Liver (tissue), 9 donors: ENCODE data around the gene STIM1. TPM values are rescaled to one million over a fixed set of nuclear protein-coding genes. Genes with fewer than 3 reads are reported as not detected.

ENCODE experiments used
- DNase-seq: peaks from one replicate; pipeline ENCODE4 v3.0.0-alpha.2; 2017; ENCODE audit warnings: low spot score
- H3K27ac ChIP-seq, 2 donors: one replicate each; pipeline ENCODE4 v1.7.0; 2013; ENCODE audit warnings: inconsistent platforms in 2 of 2, low read length in 2 of 2, control low read depth in 1 of 2, low read depth in 1 of 2, mild to moderate bottlenecking in 1 of 2
- H3K27me3 ChIP-seq, 4 donors: one replicate each; pipeline versions ENCODE4 v1.6.1 to v1.7.0; 2013; ENCODE audit warnings: low read length in 3 of 4, inconsistent platforms in 1 of 4, mild to moderate bottlenecking in 1 of 4, moderate library complexity in 1 of 4; ENCODE audit not compliant: control insufficient read depth in 4 of 4, insufficient read depth in 4 of 4
- H3K36me3 ChIP-seq, 4 donors: one replicate each; pipeline versions ENCODE4 v1.6.1 to v1.7.0; 2013; ENCODE audit warnings: low read length in 3 of 4, mild to moderate bottlenecking in 3 of 4, low read depth in 1 of 4, moderate library complexity in 1 of 4; ENCODE audit not compliant: control insufficient read depth in 4 of 4, insufficient read depth in 3 of 4
- H3K4me1 ChIP-seq, 4 donors: one replicate each; pipeline versions ENCODE4 v1.6.1 to v1.7.0; 2013; ENCODE audit warnings: low read length in 3 of 4, mild to moderate bottlenecking in 3 of 4, moderate library complexity in 1 of 4; ENCODE audit not compliant: control insufficient read depth in 4 of 4, insufficient read depth in 4 of 4
- H3K4me3 ChIP-seq, 3 donors: one replicate each; pipeline versions ENCODE4 v1.6.1 to v1.7.0; 2013; ENCODE audit warnings: low read length in 3 of 3, control low read depth in 1 of 3, low read depth in 1 of 3, mild to moderate bottlenecking in 1 of 3
- H3K9ac ChIP-seq, 2 donors: one replicate each; pipeline ENCODE4 v1.7.0; 2013; ENCODE audit warnings: low read length in 2 of 2, mild to moderate bottlenecking in 2 of 2, moderate library complexity in 2 of 2, control low read depth in 1 of 2, low read depth in 1 of 2
- H3K9me3 ChIP-seq, 4 donors: one replicate each; pipeline versions ENCODE4 v1.6.1 to v1.7.0; 2013; ENCODE audit warnings: low read length in 3 of 4; ENCODE audit not compliant: control insufficient read depth in 4 of 4
- ATF3 ChIP-seq: IDR thresholded peaks from 2 replicates; pipeline ENCODE4 v1.6.1; 2016; ENCODE audit warnings: antibody characterized with exemption
- CTCF ChIP-seq: fragments of 150-350 bp; IDR thresholded peaks from 2 replicates; pipeline ENCODE4 v1.5.1; 2017; ENCODE audit warnings: improper control_type of control experiment, low read depth, low read length; ENCODE audit not compliant: missing input control
- EGR1 ChIP-seq, 2 donors: IDR thresholded peaks; 2 replicates each; pipeline ENCODE4 v1.6.1; 2016 to 2018; ENCODE audit warnings: antibody characterized with exemption in 2 of 2, low read depth in 2 of 2
- FOXA2 ChIP-seq: IDR thresholded peaks from 2 replicates; pipeline ENCODE4 v1.6.1; 2016; ENCODE audit warnings: antibody characterized with exemption
- GABPA ChIP-seq, 2 donors: IDR thresholded peaks in 1 of 2; conservative IDR thresholded peaks in 1 of 2; 2 replicates each; pipeline ENCODE4 v1.6.1; 2016; ENCODE audit warnings: antibody characterized with exemption in 2 of 2, mild to moderate bottlenecking in 1 of 2, moderate library complexity in 1 of 2
- HNF4A ChIP-seq, 2 donors: conservative IDR thresholded peaks; 2 replicates each; pipeline ENCODE4 v1.6.1; 2016; ENCODE audit warnings: antibody characterized with exemption in 2 of 2, mild to moderate bottlenecking in 2 of 2
- HNF4G ChIP-seq: IDR thresholded peaks from 2 replicates; pipeline ENCODE4 v1.6.1; 2016; ENCODE audit warnings: antibody characterized with exemption
- JUND ChIP-seq, 2 donors: IDR thresholded peaks; 2 replicates each; pipeline ENCODE4 v1.6.1; 2016; ENCODE audit warnings: antibody characterized with exemption in 2 of 2
- MAX ChIP-seq: IDR thresholded peaks from 2 replicates; pipeline ENCODE4 v1.6.1; 2016; ENCODE audit warnings: antibody characterized with exemption
- NR2F2 ChIP-seq: IDR thresholded peaks from 2 replicates; pipeline ENCODE4 v1.6.1; 2016; ENCODE audit warnings: antibody characterized with exemption
- REST ChIP-seq: IDR thresholded peaks from 2 replicates; pipeline ENCODE4 v1.6.1; 2016; ENCODE audit warnings: antibody characterized with exemption, mild to moderate bottlenecking
- RXRA ChIP-seq, 2 donors: IDR thresholded peaks; 2 replicates each; pipeline ENCODE4 v1.6.1; 2017 to 2018; ENCODE audit warnings: antibody characterized with exemption in 2 of 2, mild to moderate bottlenecking in 1 of 2
- SP1 ChIP-seq: IDR thresholded peaks from 2 replicates; pipeline ENCODE4 v1.6.1; 2018; ENCODE audit warnings: antibody characterized with exemption, mild to moderate bottlenecking
- TAF1 ChIP-seq: conservative IDR thresholded peaks from 2 replicates; pipeline ENCODE4 v1.6.1; 2016; ENCODE audit warnings: antibody characterized with exemption, mild to moderate bottlenecking
- YY1 ChIP-seq: IDR thresholded peaks from 2 replicates; pipeline ENCODE4 v1.6.1; 2016; ENCODE audit warnings: antibody characterized with exemption, mild to moderate bottlenecking
- ZBTB33 ChIP-seq: IDR thresholded peaks from 2 replicates; pipeline ENCODE4 v1.6.1; 2016; ENCODE audit warnings: antibody characterized with exemption
- WGBS: extraction: QIAGEN DNeasy Blood & Tissue Kit; methylation state at CpG from one replicate; pipeline ENCODE4 v1.1.7; 2013; 5-methylcytosine and 5-hydroxymethylcytosine counted together
- polyA plus RNA-seq, 2 donors: library from polyadenylated mRNA; stranded (reverse) in 1 of 2; unstranded in 1 of 2; fragments of 200-250 nt in 1 of 2; fragments of >200 nt in 1 of 2; fragmentation: Nextera tagmentation in 1 of 2; extraction: Ambion mirVana in 1 of 2; gene quantifications; one replicate each; pipeline versions ENCODE4 v1.2.1 to v1.2.3, GENCODE V29; 2013 to 2015
- total RNA-seq, 2 donors: library from RNA; depleted of rRNA; stranded (reverse); fragments of >200 nt; gene quantifications; one replicate each; pipeline ENCODE4 v1.2.3, GENCODE V29; 2014
- donor health status: healthy.
- donor health status: healthy.
- donor health status: healthy.
- donor health status: healthy.
- donor health status: healthy.

STIM1 gene
- total and polyA plus RNA-seq, 4 donors: 19.7 to 42.9 (median 25.1) TPM

GRCh38 chr11:4063348-4063747 is 207.9 kb downstream of the STIM1 start:
- no peak for DNase-seq
- WGBS: 85% methylated on average over 3 of the region's 3 CpGs
- Histone ChIP-seq H3K9ac (no peak overlapping the region), H3K27me3 (no peaks in the 10 kb centered on the region), H3K4me3 (no peak overlapping the region), H3K9me3 (no peaks in the 10 kb centered on the region), H3K4me1 (peaks cover 0 to 4% (median 0%) of the 10 kb centered on the region in 4 donors), H3K27ac (no peak overlapping the region), H3K36me3 (peaks cover 1 to 16% (median 13%) of the 10 kb centered on the region in 4 donors)
- TF ChIP-seq HNF4A (conservative IDR thresholded peaks at IDR 0.05) (no peak), GABPA (IDR thresholded peaks at IDR 0.05 in 1 of 2, conservative IDR thresholded peaks at IDR 0.05 in 1 of 2) (no peak), MAX (no peak), ZBTB33 (no peak), JUND (IDR thresholded peaks at IDR 0.05) (no peak), RXRA (IDR thresholded peaks at IDR 0.05) (no peak), TAF1 (no peak)

GRCh38 chr11:4064278-4064955 is 209.0 kb downstream of the STIM1 start:
- H3K4me1 ChIP-seq: peaks cover 0 to 6% (median 2%) of the 10 kb centered on the region in 4 donors
- no peak overlapping the region for H3K4me3 ChIP-seq
- TF ChIP-seq ATF3 (no peak), JUND (IDR thresholded peaks at IDR 0.05) (no peak), HNF4A (conservative IDR thresholded peaks at IDR 0.05) (no peak), EGR1 (IDR thresholded peaks at IDR 0.05; ENCODE audit: low read depth in 2 of 2) (no peak), MAX (no peak), NR2F2 (no peak), SP1 (no peak), CTCF (no peak), REST (no peak), RXRA (IDR thresholded peaks at IDR 0.05) (no peak), YY1 (no peak), GABPA (IDR thresholded peaks at IDR 0.05 in 1 of 2, conservative IDR thresholded peaks at IDR 0.05 in 1 of 2) (no peak), ZBTB33 (no peak), HNF4G (no peak), TAF1 (no peak), FOXA2 (no peak)
- H3K9ac ChIP-seq: no peak overlapping the region
- peaks cover 1 to 16% (median 10%) of the 10 kb centered on the region in 4 donors for H3K36me3 ChIP-seq
- no peaks in the 10 kb centered on the region for H3K27me3 ChIP-seq
- H3K27ac ChIP-seq: no peak overlapping the region
- WGBS: 98% methylated on average over 1 of the region's 1 CpG
- DNase-seq: no peak
- H3K9me3 ChIP-seq: no peaks in the 10 kb centered on the region
